Activated CD4-positive, alpha-beta T cell treated with anti-CD3 and anti-CD28 coated beads, Interleukin-2, amount 10 ng/mL, durations not matched to agents 24 days and 14 days (primary cell): Measurements from ENCODE around the gene MCRS1. TPM values are rescaled to one million over a fixed set of nuclear protein-coding genes. Genes with fewer than 3 reads are reported as not detected.

ENCODE experiments used
- DNase-seq: peaks from one replicate; pipeline ENCODE4 v3.0.0; 2022
- H3K27ac Mint-ChIP-seq: one replicate; pipeline ENCODE4 v1.8.0; 2022; ENCODE audit warnings: mild to moderate bottlenecking, mixed read lengths
- H3K27me3 Mint-ChIP-seq: one replicate; pipeline ENCODE4 v1.8.0; 2022; ENCODE audit warnings: mixed read lengths
- H3K36me3 Mint-ChIP-seq: one replicate; pipeline ENCODE4 v1.8.0; 2022; ENCODE audit warnings: low read depth, mild to moderate bottlenecking, mixed read lengths
- H3K4me1 Mint-ChIP-seq: one replicate; pipeline ENCODE4 v1.8.0; 2021; ENCODE audit warnings: mixed read lengths
- H3K4me3 Mint-ChIP-seq: one replicate; pipeline ENCODE4 v1.8.0; 2022; ENCODE audit warnings: mild to moderate bottlenecking, moderate library complexity, mixed read lengths
- H3K9me3 Mint-ChIP-seq: one replicate; pipeline ENCODE4 v1.8.0; 2021; ENCODE audit warnings: mixed read lengths
- intact Hi-C: fragments of 100-400 bp; cut with micrococcal nuclease; formaldehyde crosslinking; loops from one replicate; pipeline ENCODE4 v1.15.1; 2023
- total RNA-seq: library from RNA; stranded (reverse); gene quantifications from 2 replicates; pipeline ENCODE4 v1.2.3, GENCODE V29; 2022

MCRS1 gene
- total RNA-seq, 1 donor from 2014 or later: 71.4 TPM

GRCh38 chr12:49588721-49589516 lies 21.0 kb upstream of the MCRS1 start:
- Mint-ChIP-seq H3K9me3 (no peaks in the 10 kb centered on the region), H3K4me3 (no peak overlapping the region), H3K27me3 (no peaks in the 10 kb centered on the region), H3K27ac (no peak overlapping the region), H3K4me1 (no peaks in the 10 kb centered on the region), H3K36me3 (peaks cover 16% of the 10 kb centered on the region)
- no peak for DNase-seq
- intact Hi-C loops: no loop called here

GRCh38 chr12:49588281-49588680 lies 20.3 kb upstream of the MCRS1 start:
- Mint-ChIP-seq H3K4me3 (no peak overlapping the region), H3K4me1 (no peaks in the 10 kb centered on the region), H3K9me3 (no peaks in the 10 kb centered on the region), H3K27me3 (no peaks in the 10 kb centered on the region), H3K27ac (no peak overlapping the region), H3K36me3 (peaks cover 17% of the 10 kb centered on the region)
- DNase-seq: no peak
- intact Hi-C loops: no loop called here

GRCh38 chr12:49587174-49587908 lies 19.4 kb upstream of the MCRS1 start:
- Mint-ChIP-seq H3K27me3 (no peaks in the 10 kb centered on the region), H3K9me3 (no peaks in the 10 kb centered on the region), H3K4me3 (no peak overlapping the region), H3K27ac (no peak overlapping the region), H3K4me1 (peaks cover 3% of the 10 kb centered on the region), H3K36me3 (peaks cover 20% of the 10 kb centered on the region)
- intact Hi-C loops: no loop called here
- DNase-seq: no peak

GRCh38 chr12:49585477-49586459 lies 17.8 kb upstream of the MCRS1 start:
- DNase-seq: no peak
- no peaks in the 10 kb centered on the region for H3K27me3 Mint-ChIP-seq
- H3K4me1 Mint-ChIP-seq: peaks cover 13% of the 10 kb centered on the region
- H3K36me3 Mint-ChIP-seq: peaks cover 14% of the 10 kb centered on the region
- no peaks in the 10 kb centered on the region for H3K9me3 Mint-ChIP-seq
- H3K4me3 Mint-ChIP-seq: no peak overlapping the region
- H3K27ac Mint-ChIP-seq: peak overlapping the region; percentile 17
- intact Hi-C loops: no loop called here

GRCh38 chr12:49584591-49584990 lies 16.6 kb upstream of the MCRS1 start:
- Mint-ChIP-seq H3K4me1 (peaks cover 19% of the 10 kb centered on the region), H3K36me3 (peaks cover 11% of the 10 kb centered on the region), H3K27ac (no peak overlapping the region), H3K27me3 (no peaks in the 10 kb centered on the region), H3K4me3 (no peak overlapping the region), H3K9me3 (no peaks in the 10 kb centered on the region)
- intact Hi-C loops: loop anchor here (5.0 kb wide), 1 partner anchor 38 kb away; the partner anchor contains the start of gene PRPF40B
- DNase-seq: no peak

- Mint-ChIP-seq H3K36me3 (peaks cover 11% of the 10 kb centered on the region), H3K4me3 (no peak overlapping the region), H3K27me3 (no peaks in the 10 kb centered on the region), H3K27ac (no peak overlapping the region), H3K9me3 (no peaks in the 10 kb centered on the region), H3K4me1 (peaks cover 19% of the 10 kb centered on the region)
- DNase-seq: no peak
- intact Hi-C loops: loop anchor here (5.0 kb wide), 1 partner anchor 39 kb away; the partner anchor contains the start of gene PRPF40B
Observed at GRCh38 chr12:49583366-49584094, 15.6 kb upstream of the MCRS1 start.

GRCh38 chr12:49582850-49583249 lies 14.9 kb upstream of the MCRS1 start:
- no peak overlapping the region for H3K27ac Mint-ChIP-seq
- peaks cover 19% of the 10 kb centered on the region for H3K4me1 Mint-ChIP-seq
- H3K27me3 Mint-ChIP-seq: no peaks in the 10 kb centered on the region
- peaks cover 11% of the 10 kb centered on the region for H3K36me3 Mint-ChIP-seq
- H3K9me3 Mint-ChIP-seq: no peaks in the 10 kb centered on the region
- no peak for DNase-seq
- intact Hi-C loops: loop anchor here (5.0 kb wide), 1 partner anchor 39 kb away; the partner anchor contains the start of gene PRPF40B
- no peak overlapping the region for H3K4me3 Mint-ChIP-seq

- Mint-ChIP-seq H3K4me1 (peaks cover 19% of the 10 kb centered on the region), H3K27me3 (no peaks in the 10 kb centered on the region), H3K36me3 (peaks cover 11% of the 10 kb centered on the region), H3K9me3 (no peaks in the 10 kb centered on the region), H3K4me3 (no peak overlapping the region), H3K27ac (peak overlapping the region; percentile 1)
- intact Hi-C loops: loop anchor here (5.0 kb wide), 1 partner anchor 40 kb away; the partner anchor contains the start of gene PRPF40B
- DNase-seq: no peak
Observed at GRCh38 chr12:49582201-49582600, 14.3 kb upstream of the MCRS1 start.

GRCh38 chr12:49580572-49581535 lies 12.9 kb upstream of the MCRS1 start:
- peaks cover 19% of the 10 kb centered on the region for H3K4me1 Mint-ChIP-seq
- peak; percentile 89 for DNase-seq
- peaks cover 7% of the 10 kb centered on the region for H3K36me3 Mint-ChIP-seq
- no peak overlapping the region for H3K4me3 Mint-ChIP-seq
- H3K27ac Mint-ChIP-seq: peak overlapping the region; percentile 56
- intact Hi-C loops: loop anchor here (1.0 to 5.0 kb wide), 2 partner anchors 41 to 223 kb away; partner anchors contain the start of gene PRPF40B
- no peaks in the 10 kb centered on the region for H3K9me3 Mint-ChIP-seq
- no peaks in the 10 kb centered on the region for H3K27me3 Mint-ChIP-seq

GRCh38 chr12:49578471-49579112 lies 10.7 kb upstream of the MCRS1 start:
- intact Hi-C loops: no loop called here
- Mint-ChIP-seq H3K36me3 (peaks cover 8% of the 10 kb centered on the region), H3K27ac (no peak overlapping the region), H3K4me3 (no peak overlapping the region), H3K9me3 (no peaks in the 10 kb centered on the region), H3K27me3 (no peaks in the 10 kb centered on the region), H3K4me1 (peaks cover 19% of the 10 kb centered on the region)
- DNase-seq: no peak

- Mint-ChIP-seq H3K4me3 (no peak overlapping the region), H3K36me3 (peaks cover 10% of the 10 kb centered on the region), H3K27ac (no peak overlapping the region), H3K27me3 (no peaks in the 10 kb centered on the region), H3K4me1 (peaks cover 19% of the 10 kb centered on the region), H3K9me3 (no peaks in the 10 kb centered on the region)
- DNase-seq: no peak
- intact Hi-C loops: no loop called here
Observed at GRCh38 chr12:49577589-49578315, 9.8 kb upstream of the MCRS1 start.
